ENCODE measurements around the gene CARF. TPM values are rescaled to one million over a fixed set of nuclear protein-coding genes. Genes with fewer than 3 reads are reported as not detected.

CARF gene
- total RNA-seq, 2 experiments from 2014 or later: 6.2 to 9.0 TPM

- POLR2A ChIA-PET: no interaction called here
- no peak overlapping the region for H3K27ac Mint-ChIP-seq
- intact Hi-C loops (cut with DNase I, micrococcal nuclease): no loop called here
- peaks cover 18% of the 10 kb centered on the region for H3K4me1 Mint-ChIP-seq
- no peaks in the 10 kb centered on the region for H3K27me3 Mint-ChIP-seq
- DNase-seq: no peak
- no peaks in the 10 kb centered on the region for H3K36me3 Mint-ChIP-seq (ENCODE audit: low read depth)
- no peak for ATAC-seq
- CTCF ChIA-PET: interaction anchor here (0.6 to 1.1 kb wide), 2 partner anchors 14 to 1380 kb away, joined by 3 read pairs; no protein-coding TSS in a partner anchor
- H3K4me3 Mint-ChIP-seq: no peak overlapping the region
- no peaks in the 10 kb centered on the region for H3K9me3 Mint-ChIP-seq (ENCODE audit: low read depth)
These were observed 110.7 kb downstream of the CARF start for GRCh38 chr2:203022751-203023150.

- H3K36me3 Mint-ChIP-seq (ENCODE audit: low read depth): peaks cover 2% of the 10 kb centered on the region
- intact Hi-C loops (cut with DNase I, micrococcal nuclease): no loop called here
- peaks cover 7% of the 10 kb centered on the region for H3K4me1 Mint-ChIP-seq
- CTCF ChIA-PET: interaction anchor here (1.0 kb wide), 1 partner anchor 72 kb away, joined by 3 read pairs; no protein-coding TSS in a partner anchor
- no peak overlapping the region for H3K27ac Mint-ChIP-seq
- H3K9me3 Mint-ChIP-seq (ENCODE audit: low read depth): no peaks in the 10 kb centered on the region
- no peak for ATAC-seq
- H3K27me3 Mint-ChIP-seq: no peaks in the 10 kb centered on the region
- H3K4me3 Mint-ChIP-seq: no peak overlapping the region
- no peak for DNase-seq
- POLR2A ChIA-PET: no interaction called here
These were observed 113.5 kb downstream of the CARF start for GRCh38 chr2:203025592-203025991.

GRCh38 chr2:203030545-203030944 lies 118.5 kb downstream of the CARF start:
- intact Hi-C loops (cut with DNase I, micrococcal nuclease): no loop called here
- Mint-ChIP-seq H3K36me3 (ENCODE audit: low read depth) (peaks cover 5% of the 10 kb centered on the region), H3K4me3 (no peak overlapping the region), H3K27me3 (no peaks in the 10 kb centered on the region), H3K4me1 (peaks cover 18% of the 10 kb centered on the region), H3K27ac (no peak overlapping the region), H3K9me3 (ENCODE audit: low read depth) (peaks cover 2% of the 10 kb centered on the region)
- ATAC-seq (no peak), DNase-seq (no peak)
- POLR2A ChIA-PET: no interaction called here
- CTCF ChIA-PET: no interaction called here

- CTCF ChIA-PET: interaction anchor here (0.7 kb wide), 1 partner anchor 748 kb away, joined by 3 read pairs; no protein-coding TSS in a partner anchor
- DNase-seq (no peak), ATAC-seq (no peak)
- Mint-ChIP-seq H3K9me3 (ENCODE audit: low read depth) (peaks cover 2% of the 10 kb centered on the region), H3K36me3 (ENCODE audit: low read depth) (peaks cover 5% of the 10 kb centered on the region), H3K27me3 (no peaks in the 10 kb centered on the region), H3K4me3 (no peak overlapping the region), H3K4me1 (peaks cover 18% of the 10 kb centered on the region), H3K27ac (no peak overlapping the region)
- POLR2A ChIA-PET: no interaction called here
- intact Hi-C loops (cut with DNase I, micrococcal nuclease): no loop called here
These were observed 118.9 kb downstream of the CARF start for GRCh38 chr2:203030991-203031390.

GRCh38 chr2:203033395-203033794 lies 121.3 kb downstream of the CARF start:
- Mint-ChIP-seq H3K4me3 (no peak overlapping the region), H3K27me3 (no peaks in the 10 kb centered on the region), H3K36me3 (ENCODE audit: low read depth) (peaks cover 5% of the 10 kb centered on the region), H3K27ac (no peak overlapping the region), H3K4me1 (peaks cover 18% of the 10 kb centered on the region), H3K9me3 (ENCODE audit: low read depth) (peaks cover 2% of the 10 kb centered on the region)
- DNase-seq: no peak
- no peak for ATAC-seq
- POLR2A ChIA-PET: interaction anchor here (0.7 kb wide), 1 partner anchor 716 kb away, joined by 3 read pairs; no protein-coding TSS in a partner anchor
- CTCF ChIA-PET: no interaction called here
- intact Hi-C loops (cut with DNase I, micrococcal nuclease): no loop called here

- POLR2A ChIA-PET: no interaction called here
- peaks cover 14% of the 10 kb centered on the region for H3K4me1 Mint-ChIP-seq
- H3K27ac Mint-ChIP-seq: no peak overlapping the region
- H3K36me3 Mint-ChIP-seq (ENCODE audit: low read depth): peaks cover 2% of the 10 kb centered on the region
- H3K4me3 Mint-ChIP-seq: no peak overlapping the region
- ATAC-seq (no peak), DNase-seq (no peak)
- no peaks in the 10 kb centered on the region for H3K27me3 Mint-ChIP-seq
- peaks cover 2% of the 10 kb centered on the region for H3K9me3 Mint-ChIP-seq (ENCODE audit: low read depth)
- intact Hi-C loops (cut with DNase I, micrococcal nuclease): no loop called here
- CTCF ChIA-PET: no interaction called here
These were observed 123.9 kb downstream of the CARF start for GRCh38 chr2:203035879-203036470.

Other genes with a start within 250 kb of the CARF start
- gene ICA1L, start 40.5 kb upstream of the CARF start, total RNA-seq: 1 to 10 TPM; 7.5 to 8.2 TPM
- 100 to 1,000 TPM in 1 of 2 experiments, 10 to 100 TPM in 1; 92.5 to 129 TPM for gene WDR12, start 602 bp upstream of the CARF start, total RNA-seq
- gene NBEAL1, start 102.6 kb downstream of the CARF start, total RNA-seq: 10 to 100 TPM in 1 of 2 experiments, 1 to 10 TPM in 1; 8.2 to 13.0 TPM

Measured in activated CD4-positive, alpha-beta T cell treated with anti-CD3 and anti-CD28 coated beads for 36 hours (primary cell).